Heart right ventricle (tissue), 16 donors: ENCODE data around the gene RTTN. TPM values are rescaled to one million over a fixed set of nuclear protein-coding genes. Genes with fewer than 3 reads are reported as not detected.

Experiments used
- ATAC-seq, 8 donors: fragments of 200-7000 bp; cut with Tn5 transposase; one replicate each; pipeline ENCODE4 v1.9.1; 2020; ENCODE audit warnings: mild to moderate bottlenecking in 8 of 8, moderate library complexity in 8 of 8, moderate number of reproducible peaks in 1 of 8
- DNase-seq, 2 donors: peaks; one replicate each; pipeline ENCODE4 v3.0.0-alpha.2; 2020
- H3K27ac ChIP-seq, 10 donors: fragments of 200-600 bp; sonication (generic) in 2 of 10; one replicate each; pipeline versions ENCODE4 v1.5.0 to v1.8.0; 2020 to 2022; ENCODE audit warnings: mild to moderate bottlenecking in 3 of 10
- H3K27me3 ChIP-seq, 7 donors: fragments of 200-600 bp; one replicate each; pipeline ENCODE4 v1.8.0; 2021 to 2022; ENCODE audit warnings: mild to moderate bottlenecking in 2 of 7
- H3K36me3 ChIP-seq, 9 donors: fragments of 200-600 bp; sonication (generic) in 1 of 9; one replicate each; pipeline versions ENCODE4 v1.5.0 to v1.8.0; 2020 to 2022; ENCODE audit warnings: mild to moderate bottlenecking in 2 of 9
- H3K4me1 ChIP-seq, 9 donors: fragments of 200-600 bp; sonication (generic) in 1 of 9; one replicate each; pipeline versions ENCODE4 v1.5.0 to v1.8.0; 2020 to 2022; ENCODE audit warnings: mild to moderate bottlenecking in 4 of 9
- H3K4me3 ChIP-seq, 10 donors: fragments of 200-600 bp; sonication (generic) in 2 of 10; one replicate each; pipeline versions ENCODE4 v1.5.0 to v1.8.0; 2020 to 2022; ENCODE audit warnings: mild to moderate bottlenecking in 7 of 10, moderate library complexity in 2 of 10
- H3K9me3 ChIP-seq, 11 donors: fragments of 200-600 bp in 10 of 11; sonication (generic) in 2 of 11; one replicate each; pipeline versions ENCODE4 v1.5.0 to v1.8.0; 2013 to 2022; ENCODE audit warnings: mild to moderate bottlenecking in 2 of 11, control low read depth in 1 of 11, moderate library complexity in 1 of 11
- WGBS, 2 donors: extraction: QIAGEN DNeasy Blood & Tissue Kit; methylation state at CpG; one replicate each; pipeline ENCODE4 v1.1.7; 2013; ENCODE audit warnings: inconsistent platforms in 1 of 2; 5-methylcytosine and 5-hydroxymethylcytosine counted together
- intact Hi-C, 10 donors: fragments of 100-400 bp; cut with DNase I; formaldehyde crosslinking; loops; one replicate each; pipeline versions ENCODE4 v1.11.1 to v1.14.2; 2022
- polyA plus RNA-seq, 2 donors: library from polyadenylated mRNA; stranded (reverse); fragments of 200-250 nt; gene quantifications; one replicate each; pipeline ENCODE4 v1.2.3, GENCODE V29; 2013
- total RNA-seq, 10 donors: library from RNA; stranded (reverse); fragmentation: NEBNext Ultra II Directional in 3 of 10; extraction: Animal tissue kit (Norgen Biotek cat#: 25700) in 3 of 10; gene quantifications; one replicate each; pipeline versions ENCODE4 v1.2.1 to v1.2.4, GENCODE V29; 2021 to 2023
- TF ChIP-seq, protein P1 (sequence below), 9 donors: fragments of 200-600 bp; sonication (generic) in 2 of 9; IDR thresholded peaks; one replicate each; pipeline versions ENCODE4 v1.5.0 to v1.8.0; 2021 to 2022; ENCODE audit warnings: antibody characterized with exemption in 9 of 9, mild to moderate bottlenecking in 5 of 9, moderate library complexity in 1 of 9
- donor health status: Arrhythmogenic right ventricular cardiomyopathy.
- donor health status: ischemic (EF 13 %, LVEDD 7.1; RV severe dilation, severe dysfunction).
- donor health status: healthy with polysubstance abuse.
- donor health status: DM: no; HTN: yes; CAD: no.
- donor health status: DM: no; HTN: no; CAD: no.
- donor health status: ischemic (EF 25% LVEDD 6.9; RV normal size, moderate dysfunction).
- donor health status: ischemic (EF 25% LVEDD 5.7; RV mildly dilated, moderate dysfunction).
- donor health status: healthy.
- donor health status: DM: yes; HTN: yes; CAD: no.
- donor health status: Ischemic cardiomyopathy.
- donor health status: ischemic (EF 35%, LVEDD 5.7; RV mildly dilated, moderate dysfunction).
- donor health status: nonischemic (EF 11% LVEDD 7.7; RV severe dilation, severe dysfunction).
- donor health status: DM: yes; HTN: yes; CAD: no.
- donor health status: PGD.
- donor health status: ischemic (EF 29% LVEDD 5.4; RV normal size, mild dysfunction).
- donor health status: nonischemic (EF 23%, LVEDD 6.1; RV moderate dilation, normal function).

Gene RTTN
- total and polyA plus RNA-seq, 12 donors = 3.5 to 15.7 (median 9.4) TPM

DNA sequence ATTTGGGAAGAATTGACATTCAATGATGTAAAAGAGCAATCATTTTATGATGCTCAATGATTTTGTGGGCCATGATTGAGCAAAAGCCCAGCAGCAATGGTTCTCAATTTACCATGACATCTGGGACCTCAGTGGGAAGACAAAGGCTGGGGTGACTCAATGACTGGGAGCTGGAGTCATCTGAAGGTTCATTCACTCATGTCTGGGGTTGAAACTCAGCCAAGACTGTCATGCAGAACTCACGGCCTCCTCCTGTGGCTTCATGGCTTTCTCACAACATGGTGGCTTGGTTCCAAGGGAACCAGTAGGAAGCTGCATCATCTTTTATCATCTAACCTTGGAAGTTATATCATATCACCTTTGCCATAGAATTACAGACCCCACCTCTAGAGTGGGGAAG is 212.7 kb downstream of the RTTN start:
- H3K27ac ChIP-seq = no peak overlapping the region
- DNase-seq (no peak), ATAC-seq (no peak)
- H3K4me1 ChIP-seq = peaks cover 0 to 9% (median 0%) of the 10 kb centered on the region in 9 donors
- TF ChIP-seq, protein P1, sequence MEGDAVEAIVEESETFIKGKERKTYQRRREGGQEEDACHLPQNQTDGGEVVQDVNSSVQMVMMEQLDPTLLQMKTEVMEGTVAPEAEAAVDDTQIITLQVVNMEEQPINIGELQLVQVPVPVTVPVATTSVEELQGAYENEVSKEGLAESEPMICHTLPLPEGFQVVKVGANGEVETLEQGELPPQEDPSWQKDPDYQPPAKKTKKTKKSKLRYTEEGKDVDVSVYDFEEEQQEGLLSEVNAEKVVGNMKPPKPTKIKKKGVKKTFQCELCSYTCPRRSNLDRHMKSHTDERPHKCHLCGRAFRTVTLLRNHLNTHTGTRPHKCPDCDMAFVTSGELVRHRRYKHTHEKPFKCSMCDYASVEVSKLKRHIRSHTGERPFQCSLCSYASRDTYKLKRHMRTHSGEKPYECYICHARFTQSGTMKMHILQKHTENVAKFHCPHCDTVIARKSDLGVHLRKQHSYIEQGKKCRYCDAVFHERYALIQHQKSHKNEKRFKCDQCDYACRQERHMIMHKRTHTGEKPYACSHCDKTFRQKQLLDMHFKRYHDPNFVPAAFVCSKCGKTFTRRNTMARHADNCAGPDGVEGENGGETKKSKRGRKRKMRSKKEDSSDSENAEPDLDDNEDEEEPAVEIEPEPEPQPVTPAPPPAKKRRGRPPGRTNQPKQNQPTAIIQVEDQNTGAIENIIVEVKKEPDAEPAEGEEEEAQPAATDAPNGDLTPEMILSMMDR (IDR thresholded peaks at IDR 0.05) = no peak
- H3K27me3 ChIP-seq = no peaks in the 10 kb centered on the region
- peaks cover 0 to 41% (median 20%) of the 10 kb centered on the region in 11 donors for H3K9me3 ChIP-seq
- peaks cover 0 to 10% (median 0%) of the 10 kb centered on the region in 9 donors for H3K36me3 ChIP-seq
- H3K4me3 ChIP-seq = no peak overlapping the region
- intact Hi-C loops = loop anchor here in 1 of 10 donors (10.0 kb wide), 1 partner anchor 52 kb away; no protein-coding TSS in a partner anchor
- 74 to 77% methylated on average over 1 of the region's 1 CpG for WGBS, 2 donors

DNA sequence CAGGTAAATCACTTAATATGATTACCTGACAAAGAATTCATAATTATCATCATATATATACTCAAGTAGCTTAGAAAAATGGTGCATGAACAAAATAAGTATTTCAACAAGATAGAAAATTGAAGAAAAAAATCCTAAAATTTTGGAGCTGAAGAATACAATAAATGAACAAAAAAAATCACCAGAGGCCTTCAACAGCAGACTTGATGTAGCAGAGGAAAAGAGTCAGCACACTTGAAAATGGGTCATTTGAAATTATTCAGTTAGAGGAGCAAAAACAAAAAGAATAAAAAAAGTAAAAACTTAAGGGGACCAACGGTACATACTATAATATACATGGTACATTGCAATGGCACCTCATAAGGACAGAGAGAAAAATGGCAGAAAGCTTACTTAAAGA is 217.6 kb downstream of the RTTN start:
- H3K4me1 ChIP-seq = peaks cover 0 to 7% (median 0%) of the 10 kb centered on the region in 9 donors
- H3K27ac ChIP-seq = peak overlapping the region in 1 of 10 donors; percentile 35
- DNase-seq (no peak), ATAC-seq (no peak)
- H3K27me3 ChIP-seq = no peaks in the 10 kb centered on the region
- H3K9me3 ChIP-seq = peaks cover 0 to 52% (median 24%) of the 10 kb centered on the region in 11 donors
- intact Hi-C loops = loop anchor here in 1 of 10 donors (5.0 kb wide), 1 partner anchor 471 kb away; no protein-coding TSS in a partner anchor
- H3K4me3 ChIP-seq = no peak overlapping the region
- WGBS, 2 donors = 93 to 100% methylated on average over 1 of the region's 1 CpG
- H3K36me3 ChIP-seq = peaks cover 0 to 10% (median 0%) of the 10 kb centered on the region in 9 donors
- TF ChIP-seq, protein P1 (IDR thresholded peaks at IDR 0.05) = no peak

DNA sequence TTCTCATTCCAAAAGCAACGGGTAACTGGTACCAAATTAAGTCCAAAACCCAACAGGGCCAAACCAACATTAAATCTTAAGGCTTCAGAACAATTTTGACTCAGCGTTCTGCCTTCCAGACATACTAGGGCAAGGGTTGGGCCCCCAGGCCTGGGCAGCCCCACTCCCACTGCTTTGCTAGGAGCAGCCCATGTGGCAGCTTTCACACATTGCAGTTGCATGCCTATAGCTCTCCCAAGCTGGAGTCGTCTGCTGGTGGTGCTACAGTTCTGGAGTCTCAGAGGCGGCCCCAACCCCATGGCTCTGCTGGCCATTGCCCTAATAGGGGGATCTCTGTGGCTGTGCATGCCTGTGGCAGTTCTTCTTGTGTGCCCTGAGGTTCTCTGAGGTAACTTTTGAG is 220.2 kb downstream of the RTTN start:
- H3K27me3 ChIP-seq = no peaks in the 10 kb centered on the region
- ATAC-seq = no peak
- DNase-seq = no peak
- 97% methylated on average over 4 of the region's 4 CpGs for WGBS, 2 donors
- peaks cover 0 to 35% (median 24%) of the 10 kb centered on the region in 11 donors for H3K9me3 ChIP-seq
- intact Hi-C loops = loop anchor here in 1 of 10 donors (5.0 kb wide), 1 partner anchor 468 kb away; no protein-coding TSS in a partner anchor
- H3K36me3 ChIP-seq = peaks cover 0 to 7% (median 0%) of the 10 kb centered on the region in 9 donors
- peaks cover 0 to 16% (median 8%) of the 10 kb centered on the region in 9 donors for H3K4me1 ChIP-seq
- TF ChIP-seq, protein P1 (IDR thresholded peaks at IDR 0.05) = no peak
- no peak overlapping the region for H3K4me3 ChIP-seq
- H3K27ac ChIP-seq = no peak overlapping the region

DNA sequence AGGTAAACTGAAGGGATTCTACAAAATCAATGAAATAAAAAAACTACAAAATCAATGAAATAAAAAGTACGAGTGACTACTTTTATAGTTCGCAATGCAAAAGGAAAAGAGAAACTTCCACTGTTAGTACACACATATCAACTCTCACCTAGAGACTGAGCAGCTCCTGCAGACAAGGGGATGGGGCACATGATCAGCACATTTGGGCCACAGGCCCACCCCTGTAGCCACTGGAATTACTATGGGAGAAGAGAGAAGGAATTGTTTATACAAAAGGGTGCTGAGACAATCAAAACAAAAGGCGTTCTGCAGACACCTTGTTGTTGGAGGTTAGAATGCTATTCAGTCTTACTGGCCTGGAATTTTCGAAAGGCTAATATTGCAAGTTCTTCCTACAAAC is 223.1 kb downstream of the RTTN start:
- H3K4me3 ChIP-seq = no peak overlapping the region
- DNase-seq = no peak
- peaks cover 0 to 17% (median 8%) of the 10 kb centered on the region in 9 donors for H3K4me1 ChIP-seq
- H3K27me3 ChIP-seq = no peaks in the 10 kb centered on the region
- peaks cover 0 to 12% (median 0%) of the 10 kb centered on the region in 9 donors for H3K36me3 ChIP-seq
- TF ChIP-seq, protein P1 (IDR thresholded peaks at IDR 0.05) = no peak
- no peak for ATAC-seq
- H3K27ac ChIP-seq = no peak overlapping the region
- H3K9me3 ChIP-seq = peaks cover 0 to 15% (median 2%) of the 10 kb centered on the region in 11 donors
- 94 to 96% methylated on average over 4 of the region's 4 CpGs for WGBS, 2 donors
- intact Hi-C loops = no loop called here
